Sigmoid colon (tissue), 4 donors: ENCODE results near the gene PDILT.
"Not testable (repeated sequence)": the region's sequence is repeated elsewhere in the genome, so short reads cannot be mapped to it uniquely, and the experiment has no call there.

Experiments
- CTCF ChIP-seq, 4 experiments: fragments of 450-650 bp in 3 of 4; fragments of 200-600 bp in 1 of 4; IDR thresholded peaks; one replicate each; pipeline ENCODE4 v1.5.1; 2016 to 2019; ENCODE audit warnings: antibody characterized with exemption in 4 of 4, mild to moderate bottlenecking in 3 of 4, moderate library complexity in 2 of 4
- EP300 ChIP-seq, 4 donors: sonication (generic); formaldehyde crosslinking; IDR thresholded peaks; one replicate each; pipeline ENCODE4 v1.6.1; 2017; ENCODE audit warnings: antibody characterized with exemption in 4 of 4
- POLR2A ChIP-seq, 2 donors: fragments of 450-650 bp; IDR thresholded peaks; one replicate each; pipeline ENCODE4 v1.6.1; 2016; ENCODE audit warnings: antibody characterized with exemption in 2 of 2, mild to moderate bottlenecking in 2 of 2, moderate library complexity in 2 of 2
- POLR2AphosphoS5 ChIP-seq, 4 donors: sonication (generic); formaldehyde crosslinking; IDR thresholded peaks; one replicate each; pipeline ENCODE4 v1.6.1; 2017; ENCODE audit warnings: antibody characterized with exemption in 4 of 4

- TF ChIP-seq CTCF, POLR2A, EP300, POLR2AphosphoS5 (IDR thresholded peaks at IDR 0.05): not testable (repeated sequence)
Observed at GRCh38 chr16:20421748-20422147, 17.2 kb upstream of the PDILT start.
